T-cell (primary cell): ENCODE measurements around the gene GGPS1. TPM values are rescaled to one million over a fixed set of nuclear protein-coding genes. Genes with fewer than 3 reads are reported as not detected.

ENCODE experiments used
- ATAC-seq, 4 experiments: fragments of 200-7000 bp in 3 of 4; fragments of 150-1000 bp in 1 of 4; cut with Tn5 transposase; replicated peaks in 1 of 4; 1 replicate in 3 of 4; 2 replicates in 1 of 4; pipeline ENCODE4 v1.10.0; 2021; ENCODE audit warnings: moderate library complexity in 3 of 4, mild to moderate bottlenecking in 2 of 4, moderate number of reproducible peaks in 1 of 4
- CTCF ChIA-PET, 2 donors: fragments of 300-600 bp; sonication (Branson Sonifier 250); formaldehyde crosslinking; loops; one replicate each; lab custom pipeline; 2022; ENCODE audit warnings: antibody characterized with exemption in 2 of 2; lab: Charles Lee
- POLR2A ChIA-PET, 2 donors: fragments of 300-600 bp; sonication (Branson Sonifier 250); formaldehyde crosslinking; loops; one replicate each; lab custom pipeline; 2022; ENCODE audit warnings: antibody characterized with exemption in 2 of 2; lab: Charles Lee
- DNase-seq, 35 experiments: peaks; one replicate each; pipeline versions ENCODE4 v3.0.0 to v3.0.0-alpha.2; 2013 to 2023
- H3K27ac ChIP-seq: one replicate; pipeline ENCODE4 v1.5.1; 2013; ENCODE audit warnings: low read length
- H3K27me3 ChIP-seq, 2 experiments: replicated peaks in 1 of 2; 1 replicate in 1 of 2; 2 replicates in 1 of 2; pipeline versions ENCODE4 v1.6.1 to v1.7.0; 2013; ENCODE audit warnings: low read length in 1 of 2, mixed read lengths in 1 of 2; ENCODE audit not compliant: control insufficient read depth in 2 of 2, insufficient read depth in 2 of 2; ENCODE audit errors: extremely low read depth in 1 of 2
- H3K36me3 ChIP-seq, 2 donors: 1 replicate in 1 of 2; 2 replicates in 1 of 2; pipeline versions ENCODE4 v1.6.1 to v1.7.0; 2013; ENCODE audit warnings: low read length in 1 of 2; ENCODE audit not compliant: control insufficient read depth in 2 of 2, insufficient read depth in 1 of 2; ENCODE audit errors: extremely low read depth in 1 of 2
- H3K4me1 ChIP-seq, 2 experiments: 1 replicate in 1 of 2; 2 replicates in 1 of 2; pipeline versions ENCODE4 v1.6.1 to v1.7.0; 2013; ENCODE audit warnings: low read length in 2 of 2, mixed read lengths in 1 of 2; ENCODE audit not compliant: insufficient read depth in 2 of 2, control insufficient read depth in 1 of 2; ENCODE audit errors: extremely low read depth in 1 of 2
- H3K4me3 ChIP-seq, 2 donors: 1 replicate in 1 of 2; 2 replicates in 1 of 2; pipeline versions ENCODE4 v1.5.1 to v1.7.0; 2013; ENCODE audit warnings: mild to moderate bottlenecking in 2 of 2, low read length in 1 of 2, moderate library complexity in 1 of 2; ENCODE audit not compliant: control insufficient read depth in 1 of 2; ENCODE audit errors: extremely low read depth in 1 of 2
- H3K9me3 ChIP-seq: 2 replicates; pipeline ENCODE4 v1.7.0; 2013
- H3K27ac Mint-ChIP-seq, 2 donors: one replicate each; pipeline ENCODE4 v1.8.0; 2020 to 2021; ENCODE audit warnings: mild to moderate bottlenecking in 2 of 2, mixed read lengths in 2 of 2
- H3K27me3 Mint-ChIP-seq, 2 donors: one replicate each; pipeline ENCODE4 v1.8.0; 2021 to 2022; ENCODE audit warnings: mixed read lengths in 2 of 2
- H3K36me3 Mint-ChIP-seq: one replicate; pipeline ENCODE4 v1.8.0; 2021; ENCODE audit warnings: mixed read lengths
- H3K4me1 Mint-ChIP-seq, 3 donors: one replicate each; pipeline ENCODE4 v1.8.0; 2020 to 2022; ENCODE audit warnings: mixed read lengths in 3 of 3, mild to moderate bottlenecking in 1 of 3
- H3K4me3 Mint-ChIP-seq, 3 donors: one replicate each; pipeline ENCODE4 v1.8.0; 2020 to 2022; ENCODE audit warnings: mild to moderate bottlenecking in 3 of 3, mixed read lengths in 3 of 3, moderate library complexity in 3 of 3
- H3K9me3 Mint-ChIP-seq, 3 donors: one replicate each; pipeline ENCODE4 v1.8.0; 2020 to 2022; ENCODE audit warnings: mixed read lengths in 3 of 3
- WGBS: methylation state at CpG from one replicate; pipeline ENCODE4 v1.1.5; 2013; ENCODE audit warnings: missing lambda C conversion rate; ENCODE audit not compliant: insufficient coverage; 5-methylcytosine and 5-hydroxymethylcytosine counted together
- total RNA-seq, 35 experiments: library from RNA in 6 of 35; stranded (reverse) in 6 of 35; fragments of 120-200 nt in 1 of 35; gene quantifications; one replicate each; pipeline versions ENCODE4 v1.2.1 to v1.2.4 and lab custom pipeline; 2013 to 2026

GGPS1 gene
- total RNA-seq, 5 donors from 2014 or later (not counting 1 experiment from before 2014, with no cell fraction given): 32.2 to 44.0 (median 39.8) TPM

DNA sequence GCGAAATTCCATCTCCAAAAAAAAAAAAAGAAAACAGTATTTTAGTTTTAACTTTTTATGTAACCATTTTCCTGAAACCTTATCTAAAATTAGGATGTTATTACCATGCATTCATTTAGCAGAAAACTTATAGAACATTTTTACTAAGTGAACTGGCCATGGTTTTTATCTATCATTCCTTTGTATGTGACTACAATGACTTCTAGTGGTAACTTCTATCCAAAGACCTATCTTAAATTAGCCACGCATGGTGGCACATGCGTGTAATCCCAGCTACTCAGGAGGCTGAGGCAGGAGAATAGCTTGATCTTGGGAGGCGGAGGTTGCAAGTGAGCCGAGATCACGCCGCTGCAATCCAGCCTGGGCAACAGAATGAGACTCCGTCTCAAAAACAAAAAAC lies 11.4 kb downstream of the GGPS1 start:
- ATAC-seq (no peak), DNase-seq (no peak)
- Mint-ChIP-seq H3K36me3 (peaks cover 27% of the 10 kb centered on the region), H3K27me3 (no peaks in the 10 kb centered on the region), H3K9me3 (no peaks in the 10 kb centered on the region), H3K4me3 (no peak overlapping the region), H3K4me1 (peaks cover 18 to 30% (median 29%) of the 10 kb centered on the region in 3 donors), H3K27ac (peak overlapping the region in 1 of 2 donors; percentile 39)
- peaks cover 8 to 11% of the 10 kb centered on the region in 2 experiments for H3K4me1 ChIP-seq
- no peak overlapping the region for H3K4me3 ChIP-seq
- no peaks in the 10 kb centered on the region for H3K9me3 ChIP-seq
- no peak overlapping the region for H3K27ac ChIP-seq
- H3K27me3 ChIP-seq: no peaks in the 10 kb centered on the region
- POLR2A ChIA-PET: no interaction called here
- 100% methylated on average over 1 of the region's 8 CpGs for WGBS
- H3K36me3 ChIP-seq: peaks cover 0 to 59% of the 10 kb centered on the region in 2 donors
- CTCF ChIA-PET: interaction anchor here (0.7 to 0.9 kb wide), 2 partner anchors 79 to 80 kb away, joined by 3 read pairs; no protein-coding TSS in a partner anchor

DNA sequence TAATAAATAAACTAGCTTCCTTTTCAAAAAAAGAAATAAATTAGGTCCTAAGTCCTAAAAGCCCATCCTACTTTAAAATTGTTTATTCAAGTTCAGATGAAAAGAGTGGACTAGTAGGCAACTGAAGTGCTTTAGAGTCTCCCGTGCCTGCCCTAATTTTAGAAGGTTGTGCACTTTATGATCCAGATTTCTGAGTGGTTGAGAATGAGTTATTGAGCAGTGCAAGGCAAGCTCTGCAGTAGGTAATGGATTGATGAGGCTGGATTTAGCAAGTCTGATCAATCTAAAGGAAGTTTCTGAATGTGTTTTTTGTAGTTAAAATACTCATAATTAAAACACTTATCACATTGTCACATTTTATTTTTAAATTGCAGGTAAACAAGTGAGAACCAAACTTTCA lies 13.0 kb downstream of the GGPS1 start:
- Mint-ChIP-seq H3K4me1 (peaks cover 21 to 26% (median 25%) of the 10 kb centered on the region in 3 donors), H3K27me3 (no peaks in the 10 kb centered on the region), H3K4me3 (no peak overlapping the region), H3K27ac (peak overlapping the region in 1 of 2 donors; percentile 60), H3K9me3 (no peaks in the 10 kb centered on the region), H3K36me3 (peaks cover 39% of the 10 kb centered on the region)
- ATAC-seq (no peak), DNase-seq (no peak)
- CTCF ChIA-PET: interaction anchor here in 1 of 2 donors (0.7 to 0.8 kb wide), 2 partner anchors 141 to 157 kb away, joined by 3 to 4 read pairs; no protein-coding TSS in a partner anchor
- Histone ChIP-seq H3K27me3 (no peaks in the 10 kb centered on the region), H3K36me3 (peaks cover 0 to 52% of the 10 kb centered on the region in 2 donors), H3K27ac (no peak overlapping the region), H3K9me3 (no peaks in the 10 kb centered on the region), H3K4me3 (no peak overlapping the region), H3K4me1 (peaks cover 6% of the 10 kb centered on the region in 2 experiments)
- POLR2A ChIA-PET: interaction anchor here (0.7 kb wide), 2 partner anchors 64 to 154 kb away, joined by 11 read pairs; no protein-coding TSS in a partner anchor
- 83% methylated on average over 1 of the region's 1 CpG for WGBS

DNA sequence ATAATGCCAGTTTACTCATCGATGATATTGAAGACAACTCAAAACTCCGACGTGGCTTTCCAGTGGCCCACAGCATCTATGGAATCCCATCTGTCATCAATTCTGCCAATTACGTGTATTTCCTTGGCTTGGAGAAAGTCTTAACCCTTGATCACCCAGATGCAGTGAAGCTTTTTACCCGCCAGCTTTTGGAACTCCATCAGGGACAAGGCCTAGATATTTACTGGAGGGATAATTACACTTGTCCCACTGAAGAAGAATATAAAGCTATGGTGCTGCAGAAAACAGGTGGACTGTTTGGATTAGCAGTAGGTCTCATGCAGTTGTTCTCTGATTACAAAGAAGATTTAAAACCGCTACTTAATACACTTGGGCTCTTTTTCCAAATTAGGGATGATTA lies 13.7 kb downstream of the GGPS1 start:
- Mint-ChIP-seq H3K4me3 (no peak overlapping the region), H3K36me3 (peaks cover 40% of the 10 kb centered on the region), H3K27me3 (no peaks in the 10 kb centered on the region), H3K9me3 (no peaks in the 10 kb centered on the region), H3K27ac (no peak overlapping the region), H3K4me1 (peaks cover 16 to 21% (median 18%) of the 10 kb centered on the region in 3 donors)
- Histone ChIP-seq H3K27me3 (no peaks in the 10 kb centered on the region), H3K9me3 (no peaks in the 10 kb centered on the region), H3K36me3 (peaks cover 0 to 51% of the 10 kb centered on the region in 2 donors), H3K4me1 (peaks cover 0 to 5% of the 10 kb centered on the region in 2 experiments), H3K4me3 (no peak overlapping the region), H3K27ac (no peak overlapping the region)
- ATAC-seq: no peak
- ChIA-PET POLR2A (interaction anchor here in 1 of 2 donors (0.6 kb wide), 2 partner anchors 81 to 1465 kb away, joined by 3 to 9 read pairs; no protein-coding TSS in a partner anchor), CTCF (interaction anchor here in 1 of 2 donors (0.5 kb wide), 1 partner anchor 78 kb away, joined by 7 read pairs; no protein-coding TSS in a partner anchor)
- no peak for DNase-seq
- 92% methylated on average over 3 of the region's 6 CpGs for WGBS

DNA sequence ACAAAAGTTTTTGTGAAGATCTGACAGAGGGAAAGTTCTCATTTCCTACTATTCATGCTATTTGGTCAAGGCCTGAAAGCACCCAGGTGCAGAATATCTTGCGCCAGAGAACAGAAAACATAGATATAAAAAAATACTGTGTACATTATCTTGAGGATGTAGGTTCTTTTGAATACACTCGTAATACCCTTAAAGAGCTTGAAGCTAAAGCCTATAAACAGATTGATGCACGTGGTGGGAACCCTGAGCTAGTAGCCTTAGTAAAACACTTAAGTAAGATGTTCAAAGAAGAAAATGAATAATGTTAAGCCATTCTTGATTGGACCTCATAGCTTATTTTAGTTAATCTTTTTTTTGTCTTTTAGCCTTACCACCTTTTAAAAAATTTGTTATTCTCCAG lies 14.1 kb downstream of the GGPS1 start:
- POLR2A ChIA-PET: interaction anchor here in 1 of 2 donors (0.6 kb wide), 1 partner anchor 82 kb away, joined by 9 read pairs; no protein-coding TSS in a partner anchor

DNA sequence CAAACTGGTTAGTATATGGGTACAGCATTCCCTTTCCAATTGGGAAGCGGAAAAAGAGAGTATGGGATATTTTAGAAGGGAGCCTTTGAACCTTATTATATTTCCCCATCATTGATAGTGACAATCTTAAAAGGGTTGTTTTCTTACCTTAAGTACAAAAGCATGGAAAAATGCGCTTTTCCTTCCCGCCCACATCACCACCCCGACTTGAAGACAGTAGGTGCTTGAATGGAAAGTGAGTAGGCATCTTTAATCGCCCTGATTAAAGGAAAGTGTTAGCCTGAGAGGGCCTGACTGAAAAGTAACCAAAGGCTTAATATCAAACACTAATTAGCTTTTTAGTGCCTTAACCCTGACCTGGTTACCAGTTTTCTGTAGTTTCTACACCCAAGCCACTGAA lies 15.4 kb downstream of the GGPS1 start:
- H3K9me3 ChIP-seq: no peaks in the 10 kb centered on the region
- Mint-ChIP-seq H3K4me3 (no peak overlapping the region), H3K4me1 (peaks cover 6 to 13% (median 13%) of the 10 kb centered on the region in 3 donors), H3K27me3 (no peaks in the 10 kb centered on the region), H3K9me3 (no peaks in the 10 kb centered on the region), H3K27ac (peak overlapping the region in 1 of 2 donors; percentile 8), H3K36me3 (peaks cover 40% of the 10 kb centered on the region)
- no peak for ATAC-seq
- CTCF ChIA-PET: interaction anchor here (0.6 kb wide), 3 partner anchors 31 to 73 kb away, joined by 4 to 6 read pairs (median 4); no protein-coding TSS in a partner anchor
- H3K4me1 ChIP-seq: no peaks in the 10 kb centered on the region
- DNase-seq: no peak
- no CpG with 5 or more reads among the region's 5 CpGs for WGBS
- H3K27ac ChIP-seq: no peak overlapping the region
- POLR2A ChIA-PET: interaction anchor here in 1 of 2 donors (0.6 kb wide), 3 partner anchors 92 to 235 kb away, joined by 3 to 9 read pairs (median 7); no protein-coding TSS in a partner anchor
- H3K36me3 ChIP-seq: peaks cover 0 to 37% of the 10 kb centered on the region in 2 donors
- H3K27me3 ChIP-seq: no peaks in the 10 kb centered on the region
- no peak overlapping the region for H3K4me3 ChIP-seq

More for the DNA sequence above, 14.1 kb downstream of the GGPS1 start:
- peaks cover 40% of the 10 kb centered on the region for H3K36me3 Mint-ChIP-seq
- DNase-seq (no peak), ATAC-seq (no peak)
- CTCF ChIA-PET: interaction anchor here in 1 of 2 donors (0.5 kb wide), 1 partner anchor 78 kb away, joined by 7 read pairs; no protein-coding TSS in a partner anchor
- H3K27ac Mint-ChIP-seq: no peak overlapping the region
- no peak overlapping the region for H3K27ac ChIP-seq
- H3K9me3 Mint-ChIP-seq: no peaks in the 10 kb centered on the region
- no peaks in the 10 kb centered on the region for H3K27me3 Mint-ChIP-seq
- peaks cover 11 to 16% (median 14%) of the 10 kb centered on the region in 3 donors for H3K4me1 Mint-ChIP-seq
- peaks cover 0 to 5% of the 10 kb centered on the region in 2 experiments for H3K4me1 ChIP-seq
- H3K4me3 ChIP-seq: no peak overlapping the region
- H3K9me3 ChIP-seq: no peaks in the 10 kb centered on the region
- no peak overlapping the region for H3K4me3 Mint-ChIP-seq
- no peaks in the 10 kb centered on the region for H3K27me3 ChIP-seq
- H3K36me3 ChIP-seq: peaks cover 0 to 50% of the 10 kb centered on the region in 2 donors
- no CpG with 5 or more reads among the region's 3 CpGs for WGBS

DNA sequence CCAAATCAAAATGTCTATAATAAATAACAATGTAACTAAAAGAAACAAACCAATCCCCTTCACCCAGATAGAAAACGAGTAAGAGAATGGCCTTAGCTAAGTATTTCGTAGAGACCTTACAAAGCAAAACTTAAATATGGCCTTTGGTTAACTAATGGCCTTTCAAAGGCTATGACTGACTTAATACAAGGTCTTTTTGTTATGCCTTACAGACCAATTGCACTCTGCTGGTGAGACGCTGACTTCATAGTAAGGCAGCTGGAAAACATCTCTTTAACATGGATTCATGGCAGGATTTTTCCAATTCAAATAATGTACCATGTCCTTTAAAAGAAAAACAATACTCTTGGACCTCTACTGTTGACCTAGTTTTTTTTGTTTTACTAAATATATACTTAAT lies 23.1 kb downstream of the GGPS1 start:
- Mint-ChIP-seq H3K4me3 (no peak overlapping the region), H3K27ac (no peak overlapping the region), H3K9me3 (no peaks in the 10 kb centered on the region), H3K27me3 (no peaks in the 10 kb centered on the region), H3K4me1 (no peaks in the 10 kb centered on the region), H3K36me3 (peaks cover 6% of the 10 kb centered on the region)
- ATAC-seq (no peak), DNase-seq (no peak)
- no peak overlapping the region for H3K27ac ChIP-seq
- ChIA-PET POLR2A (no interaction called here), CTCF (no interaction called here)
- H3K27me3 ChIP-seq: no peaks in the 10 kb centered on the region
- no peaks in the 10 kb centered on the region for H3K9me3 ChIP-seq
- H3K36me3 ChIP-seq: no peaks in the 10 kb centered on the region
- H3K4me3 ChIP-seq: no peak overlapping the region
- 100% methylated on average over 3 of the region's 3 CpGs for WGBS
- H3K4me1 ChIP-seq: no peaks in the 10 kb centered on the region
